Stimulated activated naive CD8-positive, alpha-beta T cell treated with anti-CD3 and anti-CD28 coated beads, Interleukin-15, Interleukin-2, amounts not matched to agents 100 ng/mL and 50 ng/mL, for 24 hours (primary cell): Measurements from ENCODE around the gene BTC.

Experiments used
- H3K27ac Mint-ChIP-seq: one replicate; pipeline ENCODE4 v1.8.0; 2021; ENCODE audit warnings: mild to moderate bottlenecking, mixed read lengths
- H3K27me3 Mint-ChIP-seq: one replicate; pipeline ENCODE4 v1.8.0; 2021; ENCODE audit warnings: mixed read lengths
- H3K36me3 Mint-ChIP-seq: one replicate; pipeline ENCODE4 v1.8.0; 2021; ENCODE audit warnings: low read depth, mixed read lengths
- H3K4me1 Mint-ChIP-seq: one replicate; pipeline ENCODE4 v1.8.0; 2021; ENCODE audit warnings: low read depth, mixed read lengths
- H3K4me3 Mint-ChIP-seq: one replicate; pipeline ENCODE4 v1.8.0; 2021; ENCODE audit warnings: mild to moderate bottlenecking, mixed read lengths
- H3K9me3 Mint-ChIP-seq: one replicate; pipeline ENCODE4 v1.8.0; 2021; ENCODE audit warnings: mixed read lengths

Gene BTC

DNA sequence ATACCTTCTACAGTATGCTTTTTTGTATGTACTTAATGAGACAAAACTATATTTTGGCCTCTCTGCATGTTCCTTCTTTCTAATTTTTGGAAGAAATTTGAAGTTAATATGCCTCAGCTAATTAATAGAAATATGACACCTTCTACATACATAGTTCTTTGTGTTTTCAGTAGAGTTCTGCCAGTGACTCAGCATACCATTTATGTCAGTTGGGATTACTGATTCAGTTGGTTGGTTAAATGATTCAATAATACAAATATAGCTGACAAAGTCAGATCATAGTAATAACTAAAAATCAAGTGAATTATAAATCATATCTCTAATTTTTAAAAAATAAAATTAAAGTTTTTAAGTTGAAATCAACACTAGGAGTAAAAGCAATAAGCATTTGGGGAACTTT lies 16.8 kb downstream of the BTC start:
- H3K27ac Mint-ChIP-seq, result no peak overlapping the region
- H3K9me3 Mint-ChIP-seq, result no peaks in the 10 kb centered on the region
- peaks cover 4% of the 10 kb centered on the region for H3K27me3 Mint-ChIP-seq
- H3K36me3 Mint-ChIP-seq, result no peaks in the 10 kb centered on the region
- H3K4me1 Mint-ChIP-seq, result no peaks in the 10 kb centered on the region
- H3K4me3 Mint-ChIP-seq, result no peak overlapping the region

DNA sequence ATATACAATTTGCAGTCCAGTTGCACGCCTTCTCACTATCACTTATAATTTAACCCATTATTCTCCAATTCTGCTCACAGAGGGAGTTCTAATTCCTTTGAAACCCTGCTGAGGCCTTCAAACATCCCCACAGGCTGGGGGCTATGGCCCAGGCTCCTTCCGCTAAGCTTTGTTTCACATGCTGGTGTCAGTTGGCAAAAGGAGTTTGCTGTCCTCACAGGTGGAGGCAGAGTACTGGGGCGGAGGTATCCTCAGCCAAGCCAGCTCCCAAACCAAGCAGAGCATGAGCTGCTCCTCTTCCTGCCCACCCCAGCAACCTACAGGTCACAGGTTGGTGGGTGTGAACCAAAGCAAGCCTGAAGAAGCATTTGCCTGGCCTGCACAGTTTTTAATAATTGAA lies 21.5 kb downstream of the BTC start:
- Mint-ChIP-seq H3K36me3 (no peaks in the 10 kb centered on the region), H3K27ac (no peak overlapping the region), H3K27me3 (peaks cover 4% of the 10 kb centered on the region), H3K9me3 (no peaks in the 10 kb centered on the region), H3K4me1 (no peaks in the 10 kb centered on the region), H3K4me3 (no peak overlapping the region)

DNA sequence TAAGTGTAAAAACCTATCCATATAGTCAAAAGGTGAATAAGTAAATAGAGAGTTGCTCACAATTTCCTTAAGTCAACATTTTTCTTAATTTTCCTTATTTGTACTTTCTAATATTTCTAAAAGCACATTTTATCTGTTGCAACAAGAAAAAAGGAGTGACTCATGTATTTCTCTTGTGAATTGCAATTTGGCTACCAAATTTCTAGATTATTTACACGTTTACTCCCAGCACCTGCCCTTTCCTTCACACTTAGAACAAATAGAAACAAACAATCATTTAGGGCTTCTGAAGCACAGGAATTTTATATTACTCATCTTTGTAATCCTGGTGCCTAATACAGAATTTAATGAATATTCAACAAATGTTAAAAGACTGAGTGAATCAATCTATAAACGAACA lies 22.2 kb downstream of the BTC start:
- H3K27me3 Mint-ChIP-seq, result peaks cover 4% of the 10 kb centered on the region
- no peaks in the 10 kb centered on the region for H3K36me3 Mint-ChIP-seq
- H3K27ac Mint-ChIP-seq, result no peak overlapping the region
- no peaks in the 10 kb centered on the region for H3K4me1 Mint-ChIP-seq
- no peak overlapping the region for H3K4me3 Mint-ChIP-seq
- H3K9me3 Mint-ChIP-seq, result no peaks in the 10 kb centered on the region

DNA sequence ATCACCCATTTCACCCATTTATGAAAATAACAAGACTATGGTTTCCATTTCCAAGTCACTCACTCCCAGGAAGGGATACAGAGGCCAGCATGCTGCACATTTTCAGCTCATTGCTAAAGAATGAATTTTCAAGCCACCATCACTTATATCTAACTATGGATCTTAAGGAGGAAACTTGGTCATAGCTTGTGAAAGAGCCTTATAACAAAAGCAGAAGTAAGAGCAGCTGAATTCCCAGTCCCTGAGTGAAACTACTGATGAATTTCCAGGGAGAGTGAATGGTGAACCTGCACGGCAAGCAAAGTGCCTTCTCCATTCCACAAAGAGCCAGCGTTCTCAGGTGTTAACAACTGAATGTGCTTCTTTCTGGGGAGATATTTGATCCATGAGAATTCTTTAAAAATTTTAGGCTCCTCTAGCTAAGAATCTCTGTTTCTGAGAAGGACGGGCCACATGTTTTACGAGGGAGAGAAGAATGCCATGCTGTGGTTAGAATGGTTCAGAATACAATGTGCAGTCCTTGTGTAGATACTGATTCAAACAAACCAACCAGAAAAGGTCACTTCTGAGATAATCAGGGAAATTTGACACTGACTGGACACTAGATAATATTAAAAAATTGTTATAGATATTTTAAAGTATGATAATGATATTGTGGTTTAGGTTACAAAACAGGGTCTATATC lies 24.0 kb downstream of the BTC start:
- no peak overlapping the region for H3K27ac Mint-ChIP-seq
- H3K4me3 Mint-ChIP-seq, result no peak overlapping the region
- peaks cover 4% of the 10 kb centered on the region for H3K27me3 Mint-ChIP-seq

DNA sequence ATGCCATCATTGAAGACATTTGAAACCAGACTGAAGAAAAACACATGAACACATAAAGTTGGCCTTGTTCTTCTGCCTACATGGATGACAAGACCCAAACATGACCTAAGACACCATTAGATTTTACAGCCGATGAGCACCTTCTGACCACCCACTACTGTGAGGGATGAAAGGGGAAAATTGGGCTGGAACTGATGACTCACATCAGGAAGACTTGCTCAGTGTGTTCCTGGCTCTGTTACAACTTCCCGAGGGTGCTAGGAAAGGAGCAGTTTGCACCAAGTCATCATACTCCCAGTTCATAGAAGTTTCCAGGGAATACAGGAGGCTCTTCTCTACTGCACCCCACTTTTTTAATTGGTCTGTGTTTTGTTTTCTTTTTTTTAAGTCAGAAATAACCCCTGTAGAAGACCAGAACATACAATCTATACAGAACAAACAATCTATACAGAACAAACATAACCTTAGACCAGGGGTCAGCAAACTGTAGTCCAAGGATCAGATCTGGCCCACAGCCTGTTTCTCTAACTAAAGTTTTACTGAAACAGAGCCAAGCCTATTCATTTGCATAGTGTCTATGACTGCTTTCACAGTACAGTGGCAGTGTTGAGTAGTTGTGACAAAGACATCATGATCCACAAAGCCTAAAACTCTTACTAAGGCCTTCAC lies 25.3 kb downstream of the BTC start:
- no peaks in the 10 kb centered on the region for H3K4me1 Mint-ChIP-seq
- H3K27me3 Mint-ChIP-seq, result no peaks in the 10 kb centered on the region
- no peaks in the 10 kb centered on the region for H3K36me3 Mint-ChIP-seq
- H3K4me3 Mint-ChIP-seq, result no peak overlapping the region
- H3K27ac Mint-ChIP-seq, result no peak overlapping the region
- no peaks in the 10 kb centered on the region for H3K9me3 Mint-ChIP-seq

More for the DNA sequence above, 24.0 kb downstream of the BTC start:
- Mint-ChIP-seq H3K36me3 (no peaks in the 10 kb centered on the region), H3K4me1 (no peaks in the 10 kb centered on the region), H3K9me3 (no peaks in the 10 kb centered on the region)

DNA sequence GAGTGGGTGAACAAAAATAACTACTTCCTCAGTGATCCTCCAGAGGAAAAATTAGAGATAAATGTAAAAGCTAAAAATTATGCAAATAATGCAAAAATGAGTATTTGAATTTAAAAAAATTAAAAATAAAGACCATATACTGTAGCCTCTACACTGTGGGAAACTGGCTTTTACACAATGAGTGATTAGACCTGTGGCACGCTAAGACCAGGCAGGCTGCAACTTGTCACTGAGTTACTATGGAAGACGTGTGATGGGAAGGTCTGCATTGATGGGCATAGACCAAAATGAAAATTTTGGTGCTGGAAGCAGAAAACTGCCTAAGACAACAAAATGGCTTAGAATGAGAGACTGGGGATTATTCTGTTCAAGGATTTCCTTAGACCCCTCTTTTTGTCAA lies 30.2 kb downstream of the BTC start:
- no peak overlapping the region for H3K27ac Mint-ChIP-seq
- H3K4me3 Mint-ChIP-seq, result no peak overlapping the region
- H3K9me3 Mint-ChIP-seq, result no peaks in the 10 kb centered on the region
- no peaks in the 10 kb centered on the region for H3K4me1 Mint-ChIP-seq
- H3K36me3 Mint-ChIP-seq, result no peaks in the 10 kb centered on the region
- H3K27me3 Mint-ChIP-seq, result no peaks in the 10 kb centered on the region

DNA sequence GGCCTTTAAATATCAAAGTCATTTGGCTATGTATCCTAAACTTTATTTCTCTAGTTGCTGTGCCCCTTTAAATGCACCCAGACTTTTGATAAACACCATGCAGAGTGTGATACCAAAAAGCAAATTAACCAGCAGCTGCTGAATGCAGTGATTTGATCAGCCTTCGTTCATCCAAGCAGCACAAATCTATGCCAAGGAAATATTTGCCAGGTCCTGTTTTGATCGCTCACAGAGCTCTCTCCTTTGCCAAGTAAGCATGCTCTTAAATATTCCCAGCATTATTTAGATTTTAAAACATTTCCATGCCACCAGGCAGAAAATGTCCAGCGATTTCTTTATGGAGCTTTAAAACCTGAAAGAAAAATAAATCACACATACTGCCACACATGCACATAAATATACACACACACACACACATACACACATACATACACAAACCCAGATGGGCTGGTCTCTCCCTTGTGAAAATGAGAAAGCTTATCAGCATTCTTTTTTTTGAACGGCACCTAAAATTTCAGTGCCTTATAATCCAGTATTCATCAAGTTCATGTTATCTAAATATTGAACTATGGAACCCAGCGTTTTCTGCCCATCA lies 35.7 kb downstream of the BTC start:
- no peak overlapping the region for H3K27ac Mint-ChIP-seq

DNA sequence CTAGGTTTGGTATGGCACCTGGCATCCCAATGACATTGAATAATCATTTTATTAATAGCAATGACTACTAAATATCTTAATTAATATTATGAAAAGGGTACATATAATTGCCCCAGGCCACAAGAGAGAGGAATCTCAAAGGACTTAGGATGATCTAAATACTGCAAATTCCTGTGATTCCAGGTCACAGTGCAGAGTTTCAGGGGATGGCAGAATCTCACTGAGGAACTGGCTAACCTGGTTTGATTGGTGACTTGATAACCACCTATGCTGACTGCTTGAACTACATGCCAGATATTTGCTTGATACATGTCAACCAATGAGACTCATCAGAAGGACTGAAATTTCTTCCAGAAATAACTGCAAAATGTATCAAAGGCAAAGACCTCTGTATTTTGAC lies 37.2 kb downstream of the BTC start:
- Mint-ChIP-seq H3K4me3 (no peak overlapping the region), H3K9me3 (no peaks in the 10 kb centered on the region), H3K36me3 (no peaks in the 10 kb centered on the region)

More for the DNA sequence above, 35.7 kb downstream of the BTC start:
- Mint-ChIP-seq H3K9me3 (no peaks in the 10 kb centered on the region), H3K4me1 (no peaks in the 10 kb centered on the region), H3K27me3 (no peaks in the 10 kb centered on the region), H3K4me3 (no peak overlapping the region), H3K36me3 (no peaks in the 10 kb centered on the region)

DNA sequence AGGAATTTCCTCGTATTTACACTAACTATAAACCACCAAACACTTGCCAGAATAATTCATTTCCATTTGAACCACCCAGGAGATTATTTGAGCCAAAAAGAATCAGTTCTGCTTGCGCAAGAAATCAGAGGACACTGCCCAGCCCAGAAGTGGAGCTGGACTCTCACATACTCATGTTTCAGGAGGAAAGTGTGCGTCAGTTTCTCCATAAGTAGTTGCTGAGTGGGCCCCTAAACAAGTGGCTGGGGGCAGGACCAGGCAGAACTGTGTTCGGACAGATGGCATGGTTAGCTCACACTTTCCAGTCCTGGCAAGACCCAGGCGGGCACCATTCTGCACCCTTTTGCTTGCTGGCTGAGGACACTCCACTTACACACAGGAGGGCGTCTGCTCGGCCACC lies 38.8 kb downstream of the BTC start:
- no peaks in the 10 kb centered on the region for H3K27me3 Mint-ChIP-seq
- H3K9me3 Mint-ChIP-seq, result no peaks in the 10 kb centered on the region
- no peaks in the 10 kb centered on the region for H3K4me1 Mint-ChIP-seq
- H3K27ac Mint-ChIP-seq, result no peak overlapping the region
- H3K4me3 Mint-ChIP-seq, result no peak overlapping the region
- no peaks in the 10 kb centered on the region for H3K36me3 Mint-ChIP-seq

More for the DNA sequence above, 37.2 kb downstream of the BTC start:
- H3K4me1 Mint-ChIP-seq, result no peaks in the 10 kb centered on the region
- H3K27me3 Mint-ChIP-seq, result no peaks in the 10 kb centered on the region
- H3K27ac Mint-ChIP-seq, result no peak overlapping the region

DNA sequence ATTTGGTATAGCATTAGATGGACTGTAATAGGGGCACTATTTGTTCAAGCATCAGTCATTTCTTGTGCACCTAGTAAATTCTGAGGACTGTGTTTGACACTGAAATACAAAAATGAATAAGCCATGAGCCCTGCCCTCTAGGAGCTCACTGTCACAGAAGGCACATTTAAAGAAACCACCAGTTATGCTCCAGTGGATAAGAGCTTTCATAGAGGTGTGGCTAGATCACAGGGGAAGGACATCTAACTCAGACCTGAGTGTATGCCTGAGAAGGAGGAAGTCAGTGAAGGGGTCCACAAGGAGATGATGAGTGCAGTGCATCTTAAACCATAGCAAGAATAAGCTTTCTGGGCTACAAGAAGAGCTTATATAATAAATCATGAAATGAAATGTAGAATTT lies 40.1 kb downstream of the BTC start:
- no peaks in the 10 kb centered on the region for H3K4me1 Mint-ChIP-seq
- no peaks in the 10 kb centered on the region for H3K9me3 Mint-ChIP-seq
- no peaks in the 10 kb centered on the region for H3K27me3 Mint-ChIP-seq
- no peak overlapping the region for H3K4me3 Mint-ChIP-seq
- no peaks in the 10 kb centered on the region for H3K36me3 Mint-ChIP-seq
- H3K27ac Mint-ChIP-seq, result no peak overlapping the region

DNA sequence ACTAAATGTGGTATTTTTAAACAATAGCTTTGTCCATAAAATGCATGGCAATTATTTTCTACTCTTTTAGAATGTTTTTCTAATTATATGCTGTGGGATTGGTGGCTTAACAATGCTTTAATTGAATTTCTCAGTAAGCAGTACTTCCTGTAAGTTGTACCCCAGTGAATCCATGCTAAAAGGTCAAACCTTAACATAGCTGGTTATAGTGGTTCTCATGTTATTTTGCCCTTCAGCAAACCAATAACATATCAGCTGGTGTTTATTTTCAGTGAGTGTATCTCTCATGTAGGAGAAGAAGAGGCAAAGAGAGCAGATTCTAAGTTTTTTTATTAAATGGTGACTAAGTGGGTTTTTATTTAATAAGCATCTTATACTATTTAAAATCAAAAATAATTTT lies 41.5 kb downstream of the BTC start:
- Mint-ChIP-seq H3K27me3 (no peaks in the 10 kb centered on the region), H3K36me3 (no peaks in the 10 kb centered on the region), H3K9me3 (no peaks in the 10 kb centered on the region), H3K27ac (no peak overlapping the region), H3K4me3 (no peak overlapping the region), H3K4me1 (no peaks in the 10 kb centered on the region)

DNA sequence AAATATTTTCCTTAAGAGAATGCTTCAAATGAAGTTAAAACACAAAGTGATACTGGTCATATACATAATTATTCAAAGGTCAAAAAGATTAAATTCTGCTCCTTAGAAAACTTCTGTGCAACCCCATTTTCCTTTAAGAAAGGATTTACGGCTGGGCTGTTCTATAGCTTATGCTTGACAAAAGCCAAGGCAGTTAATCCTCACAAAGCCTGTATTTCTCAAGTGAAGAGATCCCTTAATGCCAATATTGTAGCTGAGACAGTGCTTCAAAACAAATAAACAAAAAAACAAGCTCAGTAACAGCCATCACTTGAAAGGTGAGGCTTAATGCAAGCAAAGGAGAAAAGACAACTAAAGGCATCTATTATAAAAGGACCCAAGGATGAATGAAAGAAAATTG lies 42.5 kb downstream of the BTC start:
- Mint-ChIP-seq H3K27me3 (no peaks in the 10 kb centered on the region), H3K4me1 (no peaks in the 10 kb centered on the region), H3K36me3 (no peaks in the 10 kb centered on the region), H3K9me3 (no peaks in the 10 kb centered on the region), H3K27ac (no peak overlapping the region), H3K4me3 (no peak overlapping the region)

DNA sequence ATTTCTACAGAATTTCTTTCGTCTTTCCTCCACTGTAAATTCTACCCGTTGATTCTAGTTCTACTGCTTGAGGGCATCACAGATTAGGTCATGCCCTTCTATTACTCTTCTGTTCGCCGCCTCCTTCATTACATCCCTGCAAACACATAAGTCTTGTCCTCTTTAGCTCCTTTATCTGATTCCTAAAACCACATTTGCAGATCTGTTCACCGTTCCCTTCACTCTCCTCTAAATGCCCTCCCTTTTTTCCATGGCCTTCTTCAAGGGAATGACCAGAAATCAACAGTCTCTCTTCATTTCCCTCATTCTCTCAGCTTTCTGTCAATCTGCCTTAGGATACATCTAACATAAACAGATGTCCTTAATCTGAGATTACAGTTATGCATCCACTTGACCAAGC lies 43.1 kb downstream of the BTC start:
- H3K9me3 Mint-ChIP-seq, result no peaks in the 10 kb centered on the region
- H3K4me3 Mint-ChIP-seq, result no peak overlapping the region
- H3K4me1 Mint-ChIP-seq, result no peaks in the 10 kb centered on the region
- H3K27me3 Mint-ChIP-seq, result no peaks in the 10 kb centered on the region
- no peaks in the 10 kb centered on the region for H3K36me3 Mint-ChIP-seq
- H3K27ac Mint-ChIP-seq, result no peak overlapping the region

DNA sequence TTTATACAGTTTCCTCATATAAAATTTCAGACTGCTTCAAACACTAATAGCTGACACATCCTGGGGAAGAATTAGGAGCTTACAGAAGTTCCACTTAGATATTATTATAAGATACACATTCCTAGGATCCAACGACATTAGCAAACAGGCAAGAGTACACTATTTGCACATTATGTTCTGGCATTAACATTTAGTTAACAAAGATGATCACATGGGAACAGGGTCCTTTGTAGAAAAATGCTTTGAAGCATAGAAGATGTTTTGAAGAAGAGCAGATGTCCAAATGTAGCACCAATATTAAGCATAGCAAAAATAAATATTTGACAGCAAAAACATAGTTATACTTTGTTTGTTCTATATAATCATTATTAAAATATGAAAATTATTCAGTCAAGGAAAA lies 52.1 kb downstream of the BTC start:
- Mint-ChIP-seq H3K27me3 (no peaks in the 10 kb centered on the region), H3K4me1 (no peaks in the 10 kb centered on the region), H3K4me3 (no peak overlapping the region), H3K27ac (no peak overlapping the region), H3K9me3 (no peaks in the 10 kb centered on the region), H3K36me3 (no peaks in the 10 kb centered on the region)

DNA sequence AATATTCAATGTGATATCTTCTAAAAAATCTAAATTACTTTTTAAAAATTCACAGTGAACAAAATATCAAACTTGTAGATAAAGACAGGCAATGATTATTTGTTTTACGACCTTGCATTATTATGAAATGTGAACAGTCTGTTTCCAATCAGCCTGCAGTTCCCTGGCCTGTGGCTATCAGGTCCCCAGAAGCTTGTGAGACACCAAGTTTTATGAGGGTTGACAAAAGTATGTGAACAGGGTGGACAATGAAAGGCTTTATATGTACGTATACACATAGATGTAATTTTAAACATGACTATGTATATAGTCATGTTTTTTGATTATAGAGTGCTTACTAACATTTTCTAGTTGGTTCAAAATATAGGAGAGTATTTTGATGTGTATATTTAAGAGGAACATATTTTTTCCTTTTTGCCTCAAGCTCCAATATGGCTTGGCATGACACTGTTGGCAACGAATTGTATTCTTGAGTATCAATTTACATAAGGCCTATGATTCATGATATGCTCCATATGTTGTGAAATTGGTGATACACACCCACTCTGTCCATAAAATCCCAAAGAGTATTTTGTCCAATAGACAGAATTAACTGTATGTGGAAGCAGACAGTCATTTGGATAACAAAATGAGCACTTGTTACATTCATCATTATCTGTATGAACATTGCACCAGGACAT lies 55.7 kb downstream of the BTC start:
- H3K9me3 Mint-ChIP-seq, result no peaks in the 10 kb centered on the region
- no peak overlapping the region for H3K4me3 Mint-ChIP-seq
- no peaks in the 10 kb centered on the region for H3K4me1 Mint-ChIP-seq
- no peaks in the 10 kb centered on the region for H3K36me3 Mint-ChIP-seq
- no peak overlapping the region for H3K27ac Mint-ChIP-seq
- H3K27me3 Mint-ChIP-seq, result no peaks in the 10 kb centered on the region
